RWPE1 (cell line): ENCODE measurements around the gene TMEM174.

Experiments
- CTCF ChIA-PET: fragments of 350-600 bp; sonication (Branson Sonifier 250); formaldehyde crosslinking; extraction: SDS; loops from one replicate; lab custom pipeline; 2021; lab: Yijun Ruan, JAX
- POLR2A ChIA-PET: fragments of 400-600 bp; formaldehyde crosslinking; extraction: SDS; loops from one replicate; lab custom pipeline; 2020; ENCODE audit warnings: antibody characterized with exemption; ENCODE audit not compliant: low non-redundant PET; lab: Yijun Ruan, JAX
- DNase-seq: peaks from one replicate; pipeline ENCODE4 v3.0.0; 2012; ENCODE audit warnings: low spot score
- H3K27ac ChIP-seq: fragments of 450-650 bp; 2 replicates; pipeline ENCODE4 v1.5.1; 2017
- CTCF ChIP-seq: fragments of 450-650 bp; conservative IDR thresholded peaks from 2 replicates; pipeline ENCODE4 v1.5.1; 2017; ENCODE audit warnings: low read depth, mild to moderate bottlenecking

TMEM174 gene

DNA sequence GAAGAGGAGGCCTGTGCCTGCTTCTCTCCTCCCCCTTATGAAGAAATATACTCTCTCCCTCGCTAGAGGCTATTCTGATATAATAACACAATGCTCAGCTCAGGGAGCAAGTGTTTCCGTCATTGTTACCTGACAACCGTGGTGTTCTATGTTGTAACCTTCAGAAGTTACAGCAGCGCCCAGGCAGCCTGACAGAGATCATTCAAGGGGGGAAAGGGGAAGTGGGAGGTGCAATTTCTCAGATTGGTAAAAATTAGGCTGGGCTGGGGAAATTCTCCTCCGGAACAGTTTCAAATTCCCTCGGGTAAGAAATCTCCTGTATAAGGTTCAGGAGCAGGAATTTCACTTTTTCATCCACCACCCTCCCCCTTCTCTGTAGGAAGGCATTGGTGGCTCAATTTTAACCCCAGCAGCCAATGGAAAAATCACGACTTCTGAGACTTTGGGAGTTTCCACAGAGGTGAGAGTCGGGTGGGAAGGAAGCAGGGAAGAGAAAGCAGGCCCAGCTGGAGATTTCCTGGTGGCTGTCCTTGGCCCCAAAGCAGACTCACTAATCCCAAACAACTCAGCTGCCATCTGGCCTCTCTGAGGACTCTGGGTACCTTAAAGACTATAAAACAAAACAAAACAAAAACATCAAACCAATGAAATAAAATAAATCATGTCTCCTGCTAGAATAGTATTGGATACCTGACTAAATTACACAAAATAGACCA is 1.3 kb downstream of the TMEM174 start:
- CTCF ChIA-PET: no interaction called here
- no peak for TF ChIP-seq CTCF
- no peak overlapping the region for H3K27ac ChIP-seq
- POLR2A ChIA-PET: no interaction called here
- no peak for DNase-seq

DNA sequence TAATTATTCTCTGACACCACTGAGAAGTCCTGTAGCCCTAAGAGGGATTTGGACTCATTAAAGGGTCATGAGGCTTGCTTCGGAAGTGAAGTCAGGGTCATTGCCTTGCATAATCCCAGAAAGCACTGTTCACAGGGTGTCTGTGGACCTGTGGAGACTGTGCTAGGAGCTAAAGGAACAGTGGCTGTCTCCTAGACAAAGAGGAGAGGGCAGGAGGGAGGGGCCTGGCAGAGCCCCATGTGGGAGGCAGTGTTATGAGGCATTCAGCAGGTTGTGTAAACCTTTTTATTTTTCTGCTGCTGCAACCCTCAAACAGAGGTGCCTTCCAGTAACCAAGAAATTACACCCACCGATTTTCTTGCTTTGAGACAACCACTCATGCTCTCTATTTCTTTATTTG is 3.3 kb downstream of the TMEM174 start:
- CTCF ChIA-PET: no interaction called here

GRCh38 chr5:73178265-73178664 is 5.3 kb downstream of the TMEM174 start:
- no peak for DNase-seq
- no peak for TF ChIP-seq CTCF
- H3K27ac ChIP-seq: no peak overlapping the region
- ChIA-PET POLR2A (no interaction called here), CTCF (interaction anchor here (0.6 to 0.7 kb wide), 2 partner anchors 146 to 725 kb away, joined by 3 to 4 read pairs; no protein-coding TSS in a partner anchor)

More for the DNA sequence above, 3.3 kb downstream of the TMEM174 start:
- DNase-seq: no peak
- H3K27ac ChIP-seq: no peak overlapping the region
- POLR2A ChIA-PET: no interaction called here
- no peak for TF ChIP-seq CTCF

DNA sequence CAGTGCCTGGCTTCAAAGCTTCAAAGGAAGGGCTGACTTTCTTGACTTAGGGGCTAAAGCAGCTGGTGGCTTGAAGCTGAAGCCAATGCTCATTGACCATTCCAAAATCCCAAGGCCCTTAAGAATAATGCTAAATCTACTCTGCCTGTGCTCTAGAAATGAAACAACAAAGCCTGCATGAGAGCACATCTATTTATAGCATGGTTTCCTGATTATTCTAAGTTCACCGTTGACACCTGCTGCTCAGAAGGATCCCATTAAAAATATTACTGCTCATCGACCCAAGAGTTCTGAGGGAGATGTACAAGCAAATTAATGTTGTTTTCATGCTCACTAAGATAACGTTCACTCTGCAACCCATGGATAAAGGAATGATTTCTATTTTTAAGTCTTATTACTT is 6.7 kb downstream of the TMEM174 start:
- ChIA-PET POLR2A (interaction anchor here (0.9 kb wide), 1 partner anchor 77 kb away, joined by 5 read pairs; no protein-coding TSS in a partner anchor), CTCF (interaction anchor here (0.5 to 1.4 kb wide), 2 partner anchors 36 to 319 kb away, joined by 3 to 5 read pairs; partner anchors contain the start of gene BTF3)
- DNase-seq: no peak
- TF ChIP-seq CTCF: no peak
- no peak overlapping the region for H3K27ac ChIP-seq

GRCh38 chr5:73180566-73180965 is 7.6 kb downstream of the TMEM174 start:
- DNase-seq: no peak
- ChIA-PET CTCF (no interaction called here), POLR2A (no interaction called here)
- H3K27ac ChIP-seq: no peak overlapping the region
- no peak for TF ChIP-seq CTCF

GRCh38 chr5:73182307-73182706 is 9.3 kb downstream of the TMEM174 start:
- TF ChIP-seq CTCF: no peak
- DNase-seq: no peak
- POLR2A ChIA-PET: interaction anchor here (0.6 kb wide), 1 partner anchor 79 kb away, joined by 5 read pairs; no protein-coding TSS in a partner anchor
- CTCF ChIA-PET: interaction anchor here (0.5 to 0.6 kb wide), 2 partner anchors 105 to 1399 kb away, joined by 3 to 5 read pairs; no protein-coding TSS in a partner anchor
- no peak overlapping the region for H3K27ac ChIP-seq
